Endothelial cell of umbilical vein (primary cell): ENCODE data around the gene LRP5. TPM values are rescaled to one million over a fixed set of nuclear protein-coding genes. Genes with fewer than 3 reads are reported as not detected.

Experiments
- BruUV-seq: library from RNA; stranded (reverse); fragments of 400-500 nt; replicated peaks from 2 replicates; lab custom pipeline; 2021; lab: Mats Ljungman, UMichigan
- CTCF ChIA-PET: fragments of 300-600, 350-600 bp; sonication (Branson Sonifier 250); formaldehyde crosslinking; loops from one replicate; lab custom pipeline; 2021; ENCODE audit warnings: antibody characterized with exemption, inconsistent platforms; lab: Charles Lee
- POLR2A ChIA-PET: fragments of 300-600, 350-600 bp; sonication (Branson Sonifier 250); formaldehyde crosslinking; loops from one replicate; lab custom pipeline; 2021; ENCODE audit warnings: antibody characterized with exemption, inconsistent platforms; lab: Charles Lee
- DNase-seq: peaks from one replicate; pipeline ENCODE4 v3.0.0-alpha.2; 2011; ENCODE audit warnings: low read depth, low spot score
- FAIRE-seq: peaks from 2 replicates; lab custom pipeline; 2011; peaks lifted over from hg19 to GRCh38; lab: Jason Lieb, UNC
- H2AFZ ChIP-seq: 2 replicates; pipeline ENCODE4 v1.6.0; 2012; ENCODE audit warnings: low read depth, low read length, control low read depth, inconsistent platforms
- H3K27ac ChIP-seq: 2 replicates; pipeline ENCODE4 v1.5.1; 2011; ENCODE audit warnings: low read depth, mild to moderate bottlenecking, control low read depth, low read length, moderate library complexity; ENCODE audit not compliant: insufficient read depth
- H3K27me3 ChIP-seq, 2 experiments: 2 replicates each; pipeline versions ENCODE4 v1.6.0 to v1.6.1; 2011; ENCODE audit warnings: low read length in 2 of 2, mixed read lengths in 1 of 2; ENCODE audit not compliant: control insufficient read depth in 2 of 2, insufficient read depth in 2 of 2
- H3K36me3 ChIP-seq, 2 experiments: 2 replicates in 1 of 2; 3 replicates in 1 of 2; pipeline ENCODE4 v1.5.1; 2011; ENCODE audit warnings: low read length in 2 of 2, mild to moderate bottlenecking in 1 of 2, moderate library complexity in 1 of 2; ENCODE audit not compliant: control insufficient read depth in 2 of 2, insufficient read depth in 2 of 2; ENCODE audit errors: extremely low read depth in 1 of 2
- H3K4me1 ChIP-seq: 3 replicates; pipeline ENCODE4 v1.5.1; 2011; ENCODE audit warnings: mild to moderate bottlenecking, low read length; ENCODE audit not compliant: control insufficient read depth, insufficient read depth; ENCODE audit errors: extremely low read depth
- H3K4me2 ChIP-seq: 2 replicates; pipeline ENCODE4 v1.6.1; 2011; ENCODE audit warnings: low read length, control low read depth, mixed read lengths; ENCODE audit not compliant: insufficient read depth
- H3K4me3 ChIP-seq, 3 experiments: fragments of 200-600 bp in 1 of 3; sonication (generic), shearing (Covaris generic) in 1 of 3; replicated peaks in 1 of 3; 2 replicates each; pipeline ENCODE4 v1.5.1; 2011 to 2016; ENCODE audit warnings: control low read depth in 3 of 3, low read length in 3 of 3, mild to moderate bottlenecking in 2 of 3, inconsistent platforms in 1 of 3, low read depth in 1 of 3, moderate library complexity in 1 of 3; ENCODE audit not compliant: insufficient read depth in 1 of 3
- H3K79me2 ChIP-seq: 2 replicates; pipeline ENCODE4 v1.6.0; 2012; ENCODE audit warnings: low read length, inconsistent platforms; ENCODE audit not compliant: control insufficient read depth, insufficient read depth
- H3K9ac ChIP-seq: replicated peaks from 2 replicates; pipeline ENCODE3; 2011; ENCODE audit warnings: low read length, control low read depth; ENCODE audit not compliant: insufficient read depth; ENCODE audit errors: extremely low read depth
- H3K9me1 ChIP-seq: replicated peaks from 3 replicates; pipeline ENCODE4 v1.6.0; 2011; ENCODE audit warnings: mild to moderate bottlenecking, low read length; ENCODE audit not compliant: control insufficient read depth, insufficient read depth; ENCODE audit errors: extremely low read depth
- H3K9me3 ChIP-seq: replicated peaks from 2 replicates; pipeline ENCODE4 v1.5.1; 2012; ENCODE audit warnings: low read length, inconsistent platforms; ENCODE audit not compliant: control insufficient read depth, insufficient read depth
- H4K20me1 ChIP-seq: replicated peaks from 2 replicates; pipeline ENCODE3; 2011; ENCODE audit warnings: mild to moderate bottlenecking, low read length; ENCODE audit not compliant: control insufficient read depth, insufficient read depth; ENCODE audit errors: extremely low read depth
- EZH2 ChIP-seq: IDR thresholded peaks from 2 replicates; pipeline ENCODE4 v1.6.1; 2012; ENCODE audit warnings: borderline replicate concordance, low read depth, mild to moderate bottlenecking, moderate library complexity, low read length, inconsistent platforms; ENCODE audit not compliant: severe bottlenecking
- FOS ChIP-seq: IDR thresholded peaks from 2 replicates; pipeline ENCODE4 v1.6.1; 2011; ENCODE audit warnings: mild to moderate bottlenecking, low read length, moderate library complexity, borderline replicate concordance; ENCODE audit not compliant: insufficient read depth
- JUN ChIP-seq: IDR thresholded peaks from 2 replicates; pipeline ENCODE4 v1.6.1; 2011; ENCODE audit warnings: borderline replicate concordance, low read depth; ENCODE audit not compliant: insufficient read length, insufficient read depth
- MYC ChIP-seq: IDR thresholded peaks from one replicate; pipeline ENCODE4 v1.6.1; 2011; ENCODE audit warnings: mild to moderate bottlenecking, low read depth, low read length
- POLR2A ChIP-seq: IDR thresholded peaks from 2 replicates; pipeline ENCODE4 v1.6.1; 2012; ENCODE audit warnings: low read depth, mild to moderate bottlenecking, control low read depth, low read length
- POLR2AphosphoS5 ChIP-seq: IDR thresholded peaks from 2 replicates; pipeline ENCODE4 v1.6.1; 2012; ENCODE audit warnings: low read depth, mild to moderate bottlenecking, control low read depth, low read length, moderate library complexity; ENCODE audit not compliant: insufficient read depth
- dilution Hi-C: fragments of 300-500 bp; cut with MboI; formaldehyde crosslinking; loops from one replicate; pipeline ENCODE4 v1.15.0; 2019; ENCODE audit warnings: low sequenced_read_pairs; ENCODE audit not compliant: extremely low pct_ligation_motif_present
- intact Hi-C: fragments of 100-400 bp; cut with micrococcal nuclease; formaldehyde crosslinking; loops from one replicate; pipeline ENCODE4 v1.10.0; 2022
- polyA plus RNA-seq, 4 experiments: library from polyadenylated mRNA; depleted of rRNA in 3 of 4; stranded (reverse) in 3 of 4; unstranded in 1 of 4; fragments of >200 nt; gene quantifications; 2 replicates each; pipeline versions ENCODE4 v1.2.1 to v1.2.3, GENCODE V29; 2011 to 2012; ENCODE audit warnings: missing spikeins in 1 of 4
- total RNA-seq: library from RNA; stranded (reverse); gene quantifications from 2 replicates; pipeline ENCODE4 v1.2.3, GENCODE V29; 2021
- TF ChIP-seq, protein P1 (sequence below), 2 donors: IDR thresholded peaks; 1 replicate in 1 of 2; 2 replicates in 1 of 2; pipeline ENCODE4 v1.5.1; 2011; ENCODE audit warnings: low read length in 2 of 2, mild to moderate bottlenecking in 2 of 2, moderate library complexity in 2 of 2, control low read depth in 1 of 2, inconsistent platforms in 1 of 2, low read depth in 1 of 2; ENCODE audit not compliant: insufficient read depth in 1 of 2; ENCODE audit errors: extremely low read depth in 1 of 2

LRP5 gene
- total and polyA plus RNA-seq, 2 donors (not counting 3 experiments of a cell fraction or from before 2014, with no cell fraction given) = 35.1 to 51.8 TPM

DNA sequence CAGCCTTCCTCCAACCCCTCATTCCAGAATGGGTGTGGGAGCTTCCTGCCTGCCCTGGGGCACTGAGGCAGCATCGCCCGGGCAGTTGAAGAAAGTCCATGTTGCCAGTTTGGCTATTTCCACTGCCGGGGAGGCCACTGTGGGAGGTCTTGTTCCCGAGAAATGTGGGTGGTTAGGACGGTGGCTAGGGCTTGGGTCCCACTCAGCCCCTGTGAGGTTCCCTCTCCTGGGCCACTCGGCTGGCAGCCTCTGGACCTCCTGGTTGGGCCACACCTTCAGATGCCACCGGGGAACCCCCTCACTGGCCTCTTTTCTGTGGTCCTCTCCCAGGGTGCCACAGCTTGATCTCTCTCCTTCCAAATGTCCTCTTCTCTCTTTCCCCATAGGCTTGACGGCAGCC, 143.1 kb downstream of the LRP5 start:
- H3K36me3 ChIP-seq = no peaks in the 10 kb centered on the region
- no peak overlapping the region for H3K9ac ChIP-seq
- CTCF ChIA-PET = interaction anchor here (1.2 to 1.5 kb wide), 2 partner anchors 9 to 41 kb away, joined by 3 read pairs; no protein-coding TSS in a partner anchor
- no peaks in the 10 kb centered on the region for H4K20me1 ChIP-seq
- H3K9me3 ChIP-seq = no peaks in the 10 kb centered on the region
- intact Hi-C loops = no loop called here
- dilution Hi-C loops = no loop called here
- POLR2A ChIA-PET = no interaction called here
- no peaks in the 10 kb centered on the region for H3K9me1 ChIP-seq
- TF ChIP-seq FOS (no peak), MYC (no peak)
- TF ChIP-seq, protein P1, sequence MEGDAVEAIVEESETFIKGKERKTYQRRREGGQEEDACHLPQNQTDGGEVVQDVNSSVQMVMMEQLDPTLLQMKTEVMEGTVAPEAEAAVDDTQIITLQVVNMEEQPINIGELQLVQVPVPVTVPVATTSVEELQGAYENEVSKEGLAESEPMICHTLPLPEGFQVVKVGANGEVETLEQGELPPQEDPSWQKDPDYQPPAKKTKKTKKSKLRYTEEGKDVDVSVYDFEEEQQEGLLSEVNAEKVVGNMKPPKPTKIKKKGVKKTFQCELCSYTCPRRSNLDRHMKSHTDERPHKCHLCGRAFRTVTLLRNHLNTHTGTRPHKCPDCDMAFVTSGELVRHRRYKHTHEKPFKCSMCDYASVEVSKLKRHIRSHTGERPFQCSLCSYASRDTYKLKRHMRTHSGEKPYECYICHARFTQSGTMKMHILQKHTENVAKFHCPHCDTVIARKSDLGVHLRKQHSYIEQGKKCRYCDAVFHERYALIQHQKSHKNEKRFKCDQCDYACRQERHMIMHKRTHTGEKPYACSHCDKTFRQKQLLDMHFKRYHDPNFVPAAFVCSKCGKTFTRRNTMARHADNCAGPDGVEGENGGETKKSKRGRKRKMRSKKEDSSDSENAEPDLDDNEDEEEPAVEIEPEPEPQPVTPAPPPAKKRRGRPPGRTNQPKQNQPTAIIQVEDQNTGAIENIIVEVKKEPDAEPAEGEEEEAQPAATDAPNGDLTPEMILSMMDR (IDR thresholded peaks at IDR 0.05; ENCODE audit: extremely low read depth in 1 of 2, insufficient read depth in 1 of 2, low read depth in 1 of 2, low read length in 2 of 2) = no peak
- no peak overlapping the region for H3K4me2 ChIP-seq
- no peaks in the 10 kb centered on the region for H3K79me2 ChIP-seq
- no peak overlapping the region for H3K27ac ChIP-seq
- FAIRE-seq = no peak
- DNase-seq = no peak
- no TSS peak for BruUV-seq
- no peak overlapping the region for H2AFZ ChIP-seq
- H3K4me3 ChIP-seq = no peak overlapping the region
- H3K27me3 ChIP-seq = peaks cover 0 to 3% of the 10 kb centered on the region in 2 experiments
- no peaks in the 10 kb centered on the region for H3K4me1 ChIP-seq

DNA sequence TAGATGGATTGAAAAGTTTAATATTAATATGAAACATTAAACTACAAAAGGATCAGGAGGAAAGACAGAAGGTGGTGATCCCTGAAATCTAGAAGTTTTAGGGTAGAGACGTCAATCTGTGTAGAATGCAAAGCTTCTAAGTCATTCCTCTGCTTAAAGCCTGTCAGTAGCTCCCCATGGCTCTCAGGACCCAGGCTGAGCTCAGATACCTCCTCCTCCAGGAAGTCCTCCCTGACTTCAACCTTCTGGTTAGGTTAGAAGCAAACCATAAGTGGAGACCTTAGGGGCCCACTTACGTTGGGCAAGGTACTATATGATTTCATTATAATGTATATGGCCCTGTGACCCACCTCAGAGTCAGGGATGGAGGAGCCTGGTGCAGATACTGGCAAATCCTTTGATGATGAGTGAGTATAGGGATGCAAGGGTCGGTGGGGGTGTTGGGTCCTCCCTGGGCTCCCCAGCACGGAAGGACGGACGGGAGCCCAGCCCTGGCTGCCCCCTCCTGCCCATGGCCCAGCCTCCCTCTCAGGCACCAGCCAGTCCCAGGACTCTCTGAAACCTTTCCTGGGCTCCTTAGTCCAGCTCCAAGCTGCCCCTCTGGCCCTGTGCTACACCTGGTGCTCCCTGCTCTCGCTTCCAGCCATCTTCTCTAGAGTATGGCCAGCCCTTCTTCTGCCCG, 145.0 kb downstream of the LRP5 start:
- BruUV-seq = no TSS peak
- no peaks in the 10 kb centered on the region for H3K36me3 ChIP-seq
- no peak for FAIRE-seq
- H3K27me3 ChIP-seq = peaks cover 0 to 3% of the 10 kb centered on the region in 2 experiments
- peaks cover 17% of the 10 kb centered on the region for H3K79me2 ChIP-seq
- dilution Hi-C loops (no loop called here), intact Hi-C loops (no loop called here)
- H3K4me1 ChIP-seq = peaks cover 7% of the 10 kb centered on the region
- peaks cover 6% of the 10 kb centered on the region for H4K20me1 ChIP-seq
- H3K9me1 ChIP-seq = no peaks in the 10 kb centered on the region
- H3K4me2 ChIP-seq = no peak overlapping the region
- no peaks in the 10 kb centered on the region for H3K9me3 ChIP-seq
- H3K4me3 ChIP-seq = no peak overlapping the region
- TF ChIP-seq POLR2AphosphoS5 (no peak), JUN (no peak), EZH2 (no peak), POLR2A (no peak), MYC (no peak)
- TF ChIP-seq, protein P1 (IDR thresholded peaks at IDR 0.05; ENCODE audit: extremely low read depth in 1 of 2, insufficient read depth in 1 of 2, low read depth in 1 of 2, low read length in 2 of 2) = no peak
- H3K27ac ChIP-seq = no peak overlapping the region
- no peak for DNase-seq
- ChIA-PET CTCF (interaction anchor here (1.2 kb wide), 1 partner anchor 200 kb away, joined by 3 read pairs; no protein-coding TSS in a partner anchor), POLR2A (no interaction called here)
- no peak overlapping the region for H3K9ac ChIP-seq
- H2AFZ ChIP-seq = no peak overlapping the region
